T-helper 1 cell (primary cell): ENCODE measurements around the gene RAB3IL1.
A peak's percentile ranks its signal among the peaks of the same experiment; 100 is the strongest.

Source experiments
- DNase-seq, 5 donors: peaks; one replicate each; pipeline ENCODE4 v3.0.0-alpha.2; 2012 to 2020

Gene RAB3IL1

GRCh38 chr11:61903845-61904244 is 13.5 kb downstream of the RAB3IL1 start:
- DNase-seq, result no peak

- no peak for DNase-seq
These were observed 15.1 kb downstream of the RAB3IL1 start for GRCh38 chr11:61902313-61902712.

GRCh38 chr11:61901397-61901796 is 16.0 kb downstream of the RAB3IL1 start:
- no peak for DNase-seq

- DNase-seq, result no peak
These were observed 17.1 kb downstream of the RAB3IL1 start for GRCh38 chr11:61900251-61900650.

- peak; percentile 76 to 90 (median 84) for DNase-seq
These were observed 18.1 kb downstream of the RAB3IL1 start for GRCh38 chr11:61899146-61899841.

- no peak for DNase-seq
These were observed 19.2 kb downstream of the RAB3IL1 start for GRCh38 chr11:61898247-61898582.

GRCh38 chr11:61897387-61898246 is 19.7 kb downstream of the RAB3IL1 start:
- peak; percentile 42 to 70 (median 61) for DNase-seq

- DNase-seq, result no peak
These were observed 20.5 kb downstream of the RAB3IL1 start for GRCh38 chr11:61896665-61897386.

GRCh38 chr11:61895718-61896059 is 21.7 kb downstream of the RAB3IL1 start:
- no peak for DNase-seq

- no peak for DNase-seq
These were observed 22.2 kb downstream of the RAB3IL1 start for GRCh38 chr11:61895046-61895717.

GRCh38 chr11:61893981-61894380 is 23.4 kb downstream of the RAB3IL1 start:
- no peak for DNase-seq

- no peak for DNase-seq
These were observed 25.3 kb downstream of the RAB3IL1 start for GRCh38 chr11:61892085-61892370.

- peak; percentile 17 to 72 (median 68) for DNase-seq
These were observed 25.9 kb downstream of the RAB3IL1 start, which contains the start of gene FADS3 for GRCh38 chr11:61891331-61892084. Gene FADS3 (minus strand): TSS chr11:61891545. CDS start chr11:61891381, 164 bp downstream.

GRCh38 chr11:61890529-61891330 is 26.6 kb downstream of the RAB3IL1 start:
- DNase-seq, result peak in 3 of 5 donors; percentile 18 to 36 (median 24)

GRCh38 chr11:61889831-61890230 is 27.5 kb downstream of the RAB3IL1 start:
- DNase-seq, result no peak

- no peak for DNase-seq
These were observed 28.8 kb downstream of the RAB3IL1 start for GRCh38 chr11:61888590-61888989.

GRCh38 chr11:61887839-61888494 is 29.4 kb downstream of the RAB3IL1 start:
- DNase-seq, result no peak

- no peak for DNase-seq
These were observed 30.7 kb downstream of the RAB3IL1 start for GRCh38 chr11:61886643-61887042.

GRCh38 chr11:61885784-61886580 is 31.4 kb downstream of the RAB3IL1 start:
- DNase-seq, result no peak
